GM23248 (cell line): ENCODE data around the gene RAB3C.

ENCODE experiments used
- EZH2 ChIP-seq: fragments of 200-600 bp; sonication (generic); IDR thresholded peaks from 2 replicates; pipeline ENCODE4 v1.6.1; 2018; ENCODE audit warnings: antibody characterized with exemption, mild to moderate bottlenecking; ENCODE audit not compliant: insufficient read depth, poor library complexity, severe bottlenecking
- EZH2phosphoT487 ChIP-seq: fragments of 200-600 bp; sonication (generic); IDR thresholded peaks from 2 replicates; pipeline ENCODE4 v1.6.1; 2018; ENCODE audit warnings: antibody characterized with exemption, moderate library complexity, mild to moderate bottlenecking, low read depth; ENCODE audit not compliant: insufficient read depth

GRCh38 chr5:58852566-58852965, 269.7 kb downstream of the RAB3C start:
- no peak for TF ChIP-seq EZH2
- TF ChIP-seq EZH2phosphoT487: no peak
